CD4-positive, CD25-positive, alpha-beta regulatory T cell (primary cell): Measurements from ENCODE around the gene ZNF672. TPM values are rescaled to one million over a fixed set of nuclear protein-coding genes. Genes with fewer than 3 reads are reported as not detected.

ENCODE experiments used
- ATAC-seq, 2 donors: fragments of 150-1000 bp; cut with Tn5 transposase; one replicate each; pipeline ENCODE4 v1.10.0; 2021; ENCODE audit warnings: low read depth in 2 of 2, moderate number of reproducible peaks in 2 of 2, moderate library complexity in 1 of 2
- DNase-seq, 3 donors: peaks; one replicate each; pipeline versions ENCODE4 v3.0.0 to v3.0.0-alpha.2; 2012 to 2022; ENCODE audit warnings: mixed read lengths in 1 of 3
- H3K27ac ChIP-seq: one replicate; pipeline ENCODE4 v1.7.0; 2013; ENCODE audit warnings: mild to moderate bottlenecking, low read length; ENCODE audit not compliant: insufficient read depth, poor library complexity, severe bottlenecking
- H3K27me3 ChIP-seq: one replicate; pipeline ENCODE4 v1.7.0; 2013; ENCODE audit warnings: low read length; ENCODE audit not compliant: control insufficient read depth, insufficient read depth
- H3K36me3 ChIP-seq: one replicate; pipeline ENCODE4 v1.7.0; 2013; ENCODE audit warnings: mild to moderate bottlenecking, low read length, moderate library complexity; ENCODE audit not compliant: control insufficient read depth, insufficient read depth
- H3K4me1 ChIP-seq: 2 replicates; pipeline ENCODE4 v1.7.0; 2013; ENCODE audit warnings: mild to moderate bottlenecking, low read length; ENCODE audit not compliant: insufficient read depth, control insufficient read depth, poor library complexity, severe bottlenecking
- H3K4me3 ChIP-seq: one replicate; pipeline ENCODE4 v1.7.0; 2013; ENCODE audit warnings: low read depth, mild to moderate bottlenecking, low read length, moderate library complexity
- H3K9me3 ChIP-seq, 2 experiments: 1 replicate in 1 of 2; 2 replicates in 1 of 2; pipeline ENCODE4 v1.7.0; 2013; ENCODE audit warnings: low read length in 2 of 2, mild to moderate bottlenecking in 1 of 2, moderate library complexity in 1 of 2; ENCODE audit not compliant: control insufficient read depth in 2 of 2
- H3K27ac Mint-ChIP-seq, 3 donors: one replicate each; pipeline ENCODE4 v1.8.0; 2020 to 2022; ENCODE audit warnings: mild to moderate bottlenecking in 3 of 3, mixed read lengths in 3 of 3, moderate library complexity in 2 of 3
- H3K27me3 Mint-ChIP-seq: one replicate; pipeline ENCODE4 v1.8.0; 2022; ENCODE audit warnings: mild to moderate bottlenecking, mixed read lengths
- H3K36me3 Mint-ChIP-seq: one replicate; pipeline ENCODE4 v1.8.0; 2020; ENCODE audit warnings: mixed read lengths
- H3K4me1 Mint-ChIP-seq, 4 donors: one replicate each; pipeline ENCODE4 v1.8.0; 2020 to 2022; ENCODE audit warnings: mixed read lengths in 4 of 4, mild to moderate bottlenecking in 1 of 4
- H3K4me3 Mint-ChIP-seq, 4 donors: one replicate each; pipeline ENCODE4 v1.8.0; 2020 to 2022; ENCODE audit warnings: mild to moderate bottlenecking in 4 of 4, mixed read lengths in 4 of 4, moderate library complexity in 3 of 4
- H3K9me3 Mint-ChIP-seq, 7 donors: one replicate each; pipeline ENCODE4 v1.8.0; 2020 to 2022; ENCODE audit warnings: mixed read lengths in 7 of 7, mild to moderate bottlenecking in 3 of 7, moderate library complexity in 2 of 7
- polyA plus RNA-seq, 4 donors: library from polyadenylated mRNA; unstranded; fragments of 300-500 nt; fragmentation: Illumina TruSeq; gene quantifications; one replicate each; pipeline ENCODE4 v1.2.3, GENCODE V29; 2021
- total RNA-seq: library from RNA; stranded (reverse); gene quantifications from one replicate; pipeline ENCODE4 v1.2.3, GENCODE V29; 2022

ZNF672 gene
- total and polyA plus RNA-seq, 5 donors from 2014 or later = 24.8 to 39.1 (median 29.9) TPM

- Mint-ChIP-seq H3K4me3 (peak overlapping the region in 1 of 4 donors; percentile 49), H3K27me3 (no peaks in the 10 kb centered on the region), H3K4me1 (peaks cover 0 to 45% (median 19%) of the 10 kb centered on the region in 4 donors), H3K36me3 (peaks cover 14% of the 10 kb centered on the region), H3K9me3 (no peaks in the 10 kb centered on the region), H3K27ac (peak overlapping the region in 2 of 3 donors; percentile 61 to 63)
- no peak for DNase-seq
- Histone ChIP-seq H3K36me3 (peaks cover 20% of the 10 kb centered on the region), H3K27me3 (no peaks in the 10 kb centered on the region), H3K27ac (no peak overlapping the region), H3K4me1 (peaks cover 16% of the 10 kb centered on the region), H3K9me3 (no peaks in the 10 kb centered on the region), H3K4me3 (no peak overlapping the region)
- ATAC-seq = no peak
These were observed 15.8 kb downstream of the ZNF672 start for GRCh38 chr1:248853663-248854375.

- Mint-ChIP-seq H3K36me3 (peaks cover 11% of the 10 kb centered on the region), H3K27me3 (no peaks in the 10 kb centered on the region), H3K4me1 (peaks cover 7 to 57% (median 29%) of the 10 kb centered on the region in 4 donors), H3K4me3 (peak overlapping the region in 1 of 4 donors; percentile 75), H3K27ac (peak overlapping the region in 2 of 3 donors; percentile 33 to 86), H3K9me3 (no peaks in the 10 kb centered on the region)
- no peak overlapping the region for H3K27ac ChIP-seq
- no peaks in the 10 kb centered on the region for H3K27me3 ChIP-seq
- no peak overlapping the region for H3K4me3 ChIP-seq
- H3K36me3 ChIP-seq = peaks cover 3% of the 10 kb centered on the region
- DNase-seq (no peak), ATAC-seq (no peak)
- peaks cover 23% of the 10 kb centered on the region for H3K4me1 ChIP-seq
- no peaks in the 10 kb centered on the region for H3K9me3 ChIP-seq
These were observed 17.6 kb downstream of the ZNF672 start for GRCh38 chr1:248855580-248855979.

GRCh38 chr1:248856176-248856575 is 18.2 kb downstream of the ZNF672 start:
- Histone ChIP-seq H3K9me3 (no peaks in the 10 kb centered on the region), H3K36me3 (peaks cover 2% of the 10 kb centered on the region), H3K27me3 (no peaks in the 10 kb centered on the region), H3K4me1 (peaks cover 23% of the 10 kb centered on the region), H3K4me3 (no peak overlapping the region), H3K27ac (no peak overlapping the region)
- no peak for DNase-seq
- Mint-ChIP-seq H3K4me3 (peak overlapping the region in 1 of 4 donors; percentile 75), H3K4me1 (peaks cover 7 to 57% (median 29%) of the 10 kb centered on the region in 4 donors), H3K36me3 (peaks cover 11% of the 10 kb centered on the region), H3K9me3 (no peaks in the 10 kb centered on the region), H3K27ac (peak overlapping the region in 2 of 3 donors; percentile 33 to 86), H3K27me3 (no peaks in the 10 kb centered on the region)
- no peak for ATAC-seq

- Mint-ChIP-seq H3K4me1 (peaks cover 10 to 66% (median 31%) of the 10 kb centered on the region in 4 donors), H3K36me3 (peaks cover 11% of the 10 kb centered on the region), H3K27ac (peak overlapping the region in 1 of 3 donors; percentile 97), H3K4me3 (peak overlapping the region; percentile 71 to 98 (median 94)), H3K27me3 (no peaks in the 10 kb centered on the region), H3K9me3 (no peaks in the 10 kb centered on the region)
- Histone ChIP-seq H3K27ac (no peak overlapping the region), H3K4me3 (no peak overlapping the region), H3K27me3 (no peaks in the 10 kb centered on the region), H3K36me3 (peaks cover 2% of the 10 kb centered on the region), H3K9me3 (no peaks in the 10 kb centered on the region), H3K4me1 (peaks cover 23% of the 10 kb centered on the region)
- no peak for ATAC-seq
- DNase-seq = no peak
These were observed 19.2 kb downstream of the ZNF672 start for GRCh38 chr1:248857201-248857600.

- peak overlapping the region; percentile 71 to 98 (median 94) for H3K4me3 Mint-ChIP-seq
- H3K4me1 Mint-ChIP-seq = peaks cover 15 to 71% (median 36%) of the 10 kb centered on the region in 4 donors
- peak overlapping the region; percentile 93 to 99 (median 97) for H3K27ac Mint-ChIP-seq
- peaks cover 2% of the 10 kb centered on the region for H3K36me3 ChIP-seq
- no peak for ATAC-seq
- H3K9me3 ChIP-seq = no peaks in the 10 kb centered on the region
- peak overlapping the region; percentile 41 for H3K27ac ChIP-seq
- H3K4me1 ChIP-seq = peaks cover 26% of the 10 kb centered on the region
- peak overlapping the region; percentile 57 for H3K4me3 ChIP-seq
- no peaks in the 10 kb centered on the region for H3K27me3 ChIP-seq
- peak in 1 of 3 donors; percentile 19 for DNase-seq
- H3K36me3 Mint-ChIP-seq = peaks cover 11% of the 10 kb centered on the region
- no peaks in the 10 kb centered on the region for H3K9me3 Mint-ChIP-seq
- no peaks in the 10 kb centered on the region for H3K27me3 Mint-ChIP-seq
These were observed 19.7 kb downstream of the ZNF672 start for GRCh38 chr1:248857749-248858095.

- peak; percentile 24 to 29 for ATAC-seq
- H3K27me3 ChIP-seq = no peaks in the 10 kb centered on the region
- Mint-ChIP-seq H3K9me3 (no peaks in the 10 kb centered on the region), H3K36me3 (peaks cover 11% of the 10 kb centered on the region), H3K4me3 (peak overlapping the region; percentile 89 to 98 (median 94)), H3K27me3 (no peaks in the 10 kb centered on the region), H3K4me1 (peaks cover 15 to 76% (median 39%) of the 10 kb centered on the region in 4 donors), H3K27ac (peak overlapping the region; percentile 93 to 99 (median 97))
- peak overlapping the region; percentile 78 for H3K27ac ChIP-seq
- no peaks in the 10 kb centered on the region for H3K9me3 ChIP-seq
- peaks cover 2% of the 10 kb centered on the region for H3K36me3 ChIP-seq
- H3K4me1 ChIP-seq = peaks cover 31% of the 10 kb centered on the region
- peak in 1 of 3 donors; percentile 58 for DNase-seq
- H3K4me3 ChIP-seq = peak overlapping the region; percentile 57
These were observed 20.3 kb downstream of the ZNF672 start for GRCh38 chr1:248858096-248858890.

GRCh38 chr1:248858891-248859889 is 21.2 kb downstream of the ZNF672 start, which contains the start of gene ZNF692:
Gene ZNF692, minus strand, starts transcription at chr1:248859085. Its CDS starts 776 bp downstream, at chr1:248858309.
- peaks cover 11% of the 10 kb centered on the region for H3K36me3 Mint-ChIP-seq
- Histone ChIP-seq H3K27me3 (no peaks in the 10 kb centered on the region), H3K36me3 (peaks cover under 1% of the 10 kb centered on the region), H3K9me3 (no peaks in the 10 kb centered on the region), H3K4me1 (peaks cover 39% of the 10 kb centered on the region), H3K4me3 (peak within 1 kb of the TSS; percentile 83), H3K27ac (peak within 1 kb of the TSS; percentile 78)
- H3K4me3 Mint-ChIP-seq = peak within 1 kb of the TSS; percentile 89 to 98 (median 94)
- H3K4me1 Mint-ChIP-seq = peaks cover 15 to 80% (median 42%) of the 10 kb centered on the region in 4 donors
- H3K27me3 Mint-ChIP-seq = no peaks in the 10 kb centered on the region
- ATAC-seq (peak; percentile 85 to 93), DNase-seq (peak; percentile 93 to 99 (median 97))
- H3K9me3 Mint-ChIP-seq = no peaks in the 10 kb centered on the region
- peak within 1 kb of the TSS; percentile 93 to 99 (median 97) for H3K27ac Mint-ChIP-seq
